GM13976 (cell line): Measurements from ENCODE around the gene RASA2.
"Not testable (repeated sequence)": the region's sequence is repeated elsewhere in the genome, so short reads cannot be mapped to it uniquely, and the experiment has no call there.

Experiments
- DNase-seq: peaks from one replicate; pipeline ENCODE4 v3.0.0; 2012; ENCODE audit warnings: low spot score
- CTCF ChIP-seq: IDR thresholded peaks from 2 replicates; pipeline ENCODE4 v1.5.1; 2012; ENCODE audit warnings: borderline replicate concordance, mild to moderate bottlenecking; ENCODE audit not compliant: insufficient read depth; ENCODE audit errors: extremely low read depth, missing control alignments, control extremely low read depth
- in situ Hi-C: fragments of 300-500 bp; cut with MboI; formaldehyde crosslinking; loops from one replicate; pipeline ENCODE4 v1.12.0; 2022; ENCODE audit warnings: low sequenced_read_pairs, mixed read lengths, inconsistent platforms; ENCODE audit not compliant: unreplicated experiment

The RASA2 gene

GRCh38 chr3:141619450-141619849 lies 132.6 kb downstream of the RASA2 start:
- in situ Hi-C loops, result no loop called here
- no peak for TF ChIP-seq CTCF
- no peak for DNase-seq

- no peak for DNase-seq
- in situ Hi-C loops, result no loop called here
- no peak for TF ChIP-seq CTCF
Observed at GRCh38 chr3:141623691-141624090, 136.9 kb downstream of the RASA2 start.

DNA sequence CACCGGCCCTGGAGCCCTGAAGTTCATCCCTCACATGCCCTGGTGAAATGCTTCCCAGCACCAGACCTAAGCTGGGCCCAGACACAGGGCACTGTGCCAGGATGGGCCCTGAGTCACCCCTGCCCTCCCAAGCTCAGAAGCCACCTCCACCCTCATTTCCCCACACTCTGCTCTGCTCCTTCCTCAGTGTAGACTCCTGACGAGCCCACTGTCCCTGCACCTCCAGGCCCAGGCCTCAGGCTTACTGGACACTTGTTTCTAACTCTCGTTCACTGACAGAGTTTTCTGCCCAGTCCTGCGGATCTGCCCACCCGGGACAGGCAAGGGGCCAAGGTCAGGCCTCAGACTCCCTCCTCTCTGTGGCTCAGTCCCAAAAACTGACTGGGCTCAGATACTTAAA lies 138.7 kb downstream of the RASA2 start:
- no peak for TF ChIP-seq CTCF
- DNase-seq, result no peak
- in situ Hi-C loops, result no loop called here

GRCh38 chr3:141628334-141628733 lies 141.5 kb downstream of the RASA2 start:
- in situ Hi-C loops, DNase-seq: not testable (repeated sequence)

GRCh38 chr3:141628868-141629441 lies 142.1 kb downstream of the RASA2 start:
- in situ Hi-C loops, DNase-seq: not testable (repeated sequence)

GRCh38 chr3:141629976-141630375 lies 143.1 kb downstream of the RASA2 start:
- in situ Hi-C loops, result no loop called here
- TF ChIP-seq CTCF, result no peak
- no peak for DNase-seq

DNA sequence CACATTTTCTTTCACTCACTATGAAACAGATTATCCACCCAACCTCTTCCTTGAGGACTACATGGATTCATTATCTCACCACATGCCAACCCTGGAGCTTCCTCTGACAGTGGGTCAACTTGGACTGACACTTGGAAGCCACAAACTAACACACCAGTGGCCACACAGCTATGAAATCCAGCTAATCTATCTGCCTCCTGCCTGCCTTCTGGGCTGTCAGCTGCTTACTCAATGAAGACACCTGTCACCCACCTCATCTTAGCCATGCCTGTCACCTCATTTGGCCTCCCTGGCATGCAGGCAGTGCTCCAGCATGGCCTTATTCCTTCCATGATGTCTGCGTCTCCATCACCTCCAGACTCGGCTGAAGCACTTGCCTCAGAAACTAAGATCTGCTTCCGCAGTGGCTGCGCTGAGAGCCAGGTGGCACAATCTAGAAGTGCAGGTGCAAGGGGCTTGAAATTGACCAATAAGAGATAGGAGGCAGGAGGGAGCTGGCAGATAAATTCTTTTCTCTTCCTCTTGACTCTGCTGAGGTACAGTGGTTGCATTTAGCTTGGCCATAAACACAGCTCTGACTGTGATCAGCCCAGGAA lies 146.1 kb downstream of the RASA2 start:
- in situ Hi-C loops, result no loop called here

More for the DNA sequence above, 146.1 kb downstream of the RASA2 start:
- TF ChIP-seq CTCF, result no peak
- no peak for DNase-seq
